Esophagus muscularis mucosa (tissue), 4 donors: ENCODE results near the gene RTP5. TPM values are rescaled to one million over a fixed set of nuclear protein-coding genes. Genes with fewer than 3 reads are reported as not detected.

Experiments used
- DNase-seq: peaks from one replicate; pipeline ENCODE4 v3.0.0-alpha.2; 2017; ENCODE audit errors: extremely low spot score
- H3K27ac ChIP-seq, 4 donors: fragments of 200-600 bp; sonication (generic); replicated peaks in 1 of 4; 1 replicate in 3 of 4; 2 replicates in 1 of 4; pipeline ENCODE4 v1.5.1; 2016 to 2019; ENCODE audit warnings: mild to moderate bottlenecking in 1 of 4
- H3K27me3 ChIP-seq, 4 donors: fragments of 200-600 bp; sonication (generic); one replicate each; pipeline versions ENCODE4 v1.5.1 to v1.6.0; 2016 to 2019
- H3K36me3 ChIP-seq, 4 donors: fragments of 200-600 bp; sonication (generic); one replicate each; pipeline ENCODE4 v1.5.1; 2016 to 2019
- H3K4me1 ChIP-seq, 4 donors: fragments of 200-600 bp; sonication (generic); one replicate each; pipeline ENCODE4 v1.5.1; 2016 to 2019
- H3K4me3 ChIP-seq, 4 donors: fragments of 200-600 bp; sonication (generic); 1 replicate in 2 of 4; 2 replicates in 2 of 4; pipeline ENCODE4 v1.5.1; 2016 to 2019; ENCODE audit warnings: mild to moderate bottlenecking in 4 of 4, moderate library complexity in 1 of 4
- H3K9me3 ChIP-seq, 4 donors: fragments of 200-600 bp; sonication (generic); 1 replicate in 3 of 4; 2 replicates in 1 of 4; pipeline ENCODE4 v1.5.1; 2016 to 2019
- EP300 ChIP-seq: sonication (generic); formaldehyde crosslinking; IDR thresholded peaks from one replicate; pipeline ENCODE4 v1.6.1; 2017; ENCODE audit warnings: antibody characterized with exemption
- POLR2A ChIP-seq: fragments of 450-650 bp; IDR thresholded peaks from one replicate; pipeline ENCODE4 v1.6.1; 2017; ENCODE audit warnings: antibody characterized with exemption, moderate library complexity, mild to moderate bottlenecking, low read depth
- POLR2AphosphoS5 ChIP-seq, 2 donors: sonication (generic); formaldehyde crosslinking; IDR thresholded peaks; one replicate each; pipeline ENCODE4 v1.6.1; 2017; ENCODE audit warnings: antibody characterized with exemption in 2 of 2
- WGBS: methylation state at CpG from one replicate; pipeline ENCODE4 v1.1.5; 2018; 5-methylcytosine and 5-hydroxymethylcytosine counted together
- intact Hi-C: fragments of 100-400 bp; cut with DNase I; formaldehyde crosslinking; loops from one replicate; pipeline ENCODE4 v1.15.1; 2023
- total RNA-seq, 4 donors: library from RNA; depleted of rRNA; stranded (reverse); fragments of >200 nt; gene quantifications; one replicate each; pipeline versions ENCODE4 v1.1.0 to v1.2.1, GENCODE V29; 2016
- TF ChIP-seq, protein P1 (sequence below), 3 experiments: fragments of 200-600 bp in 2 of 3; fragments of 450-650 bp in 1 of 3; sonication (generic) in 2 of 3; IDR thresholded peaks; one replicate each; pipeline ENCODE4 v1.5.1; 2017 to 2019; ENCODE audit warnings: antibody characterized with exemption in 3 of 3, mild to moderate bottlenecking in 2 of 3, moderate library complexity in 1 of 3

RTP5 gene
- total RNA-seq, 4 donors from 2014 or later: 0.17 TPM; not detected in 3

DNA sequence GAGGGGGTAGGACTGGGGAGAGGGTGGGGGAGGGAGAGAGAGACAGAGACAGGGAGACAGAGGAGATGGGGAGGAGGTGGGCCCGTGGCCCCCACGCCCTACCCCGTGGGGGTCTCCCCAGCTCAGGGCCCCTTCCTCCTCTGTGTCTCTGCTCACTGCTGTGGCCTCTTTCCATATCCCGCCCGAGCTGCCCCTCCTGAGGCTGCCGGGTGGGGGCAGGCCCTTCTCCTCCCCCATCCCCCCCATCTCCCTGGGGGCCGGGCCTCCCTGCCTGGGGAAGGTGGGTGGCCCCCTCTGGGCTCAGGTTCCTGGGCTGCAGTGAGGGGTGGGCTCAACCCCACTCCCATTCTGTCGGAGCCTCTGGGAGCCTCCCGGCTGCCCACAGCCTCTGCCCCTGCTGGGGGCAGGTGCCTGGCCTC, 10.5 kb upstream of the RTP5 start:
- peaks cover 29 to 42% (median 38%) of the 10 kb centered on the region in 4 donors for H3K4me1 ChIP-seq
- peaks cover 0 to 30% (median 8%) of the 10 kb centered on the region in 4 donors for H3K27me3 ChIP-seq
- no peak for DNase-seq
- TF ChIP-seq POLR2A: no peak
- TF ChIP-seq EP300: no peak
- TF ChIP-seq POLR2AphosphoS5 (IDR thresholded peaks at IDR 0.05): no peak
- TF ChIP-seq, protein P1, sequence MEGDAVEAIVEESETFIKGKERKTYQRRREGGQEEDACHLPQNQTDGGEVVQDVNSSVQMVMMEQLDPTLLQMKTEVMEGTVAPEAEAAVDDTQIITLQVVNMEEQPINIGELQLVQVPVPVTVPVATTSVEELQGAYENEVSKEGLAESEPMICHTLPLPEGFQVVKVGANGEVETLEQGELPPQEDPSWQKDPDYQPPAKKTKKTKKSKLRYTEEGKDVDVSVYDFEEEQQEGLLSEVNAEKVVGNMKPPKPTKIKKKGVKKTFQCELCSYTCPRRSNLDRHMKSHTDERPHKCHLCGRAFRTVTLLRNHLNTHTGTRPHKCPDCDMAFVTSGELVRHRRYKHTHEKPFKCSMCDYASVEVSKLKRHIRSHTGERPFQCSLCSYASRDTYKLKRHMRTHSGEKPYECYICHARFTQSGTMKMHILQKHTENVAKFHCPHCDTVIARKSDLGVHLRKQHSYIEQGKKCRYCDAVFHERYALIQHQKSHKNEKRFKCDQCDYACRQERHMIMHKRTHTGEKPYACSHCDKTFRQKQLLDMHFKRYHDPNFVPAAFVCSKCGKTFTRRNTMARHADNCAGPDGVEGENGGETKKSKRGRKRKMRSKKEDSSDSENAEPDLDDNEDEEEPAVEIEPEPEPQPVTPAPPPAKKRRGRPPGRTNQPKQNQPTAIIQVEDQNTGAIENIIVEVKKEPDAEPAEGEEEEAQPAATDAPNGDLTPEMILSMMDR (IDR thresholded peaks at IDR 0.05): no peak
- H3K36me3 ChIP-seq: no peaks in the 10 kb centered on the region
- intact Hi-C loops: no loop called here
- H3K4me3 ChIP-seq: peak overlapping the region in 3 of 4 donors; percentile 34 to 42 (median 36)
- H3K27ac ChIP-seq: peak overlapping the region; percentile 76 to 86 (median 80)
- 28% methylated on average over 8 of the region's 9 CpGs for WGBS
- no peaks in the 10 kb centered on the region for H3K9me3 ChIP-seq

DNA sequence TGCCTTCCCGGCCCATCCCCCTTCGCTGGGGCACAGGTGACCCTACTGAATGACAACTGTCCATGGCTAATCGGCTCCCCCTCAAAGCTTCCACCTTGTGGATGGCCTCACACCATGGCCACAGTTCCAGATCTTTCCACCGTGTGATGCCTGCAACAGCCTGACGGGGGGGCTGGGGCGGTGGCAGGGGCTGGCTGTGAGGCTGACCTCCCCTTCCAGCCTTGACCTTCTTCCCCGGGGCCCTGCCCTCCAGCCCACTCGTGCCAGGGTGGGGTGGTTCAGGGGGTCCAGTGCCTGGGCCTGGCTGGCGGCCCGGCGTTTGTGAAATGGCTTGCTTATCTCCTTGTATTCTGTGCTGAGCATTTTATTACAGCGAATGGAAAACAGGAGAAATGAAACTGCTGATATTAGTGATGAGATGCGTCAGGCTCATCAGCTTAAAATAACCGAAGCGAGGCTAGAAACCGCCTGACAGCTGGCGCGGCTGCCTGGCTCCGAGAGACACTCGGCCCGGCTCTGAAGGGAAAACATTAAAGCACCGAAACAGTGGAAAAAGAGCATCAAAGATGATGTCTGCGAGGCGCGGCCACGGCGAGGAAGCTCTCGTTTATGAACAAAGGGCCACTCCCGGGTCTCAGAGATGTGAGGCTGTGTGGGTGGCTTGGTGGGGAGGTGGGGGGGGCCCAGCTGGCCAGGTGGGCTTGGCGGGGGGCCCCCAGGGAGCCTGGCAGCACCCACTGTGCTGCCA, 9.9 kb upstream of the RTP5 start:
- H3K4me1 ChIP-seq: peaks cover 29 to 36% (median 35%) of the 10 kb centered on the region in 4 donors
- no peaks in the 10 kb centered on the region for H3K36me3 ChIP-seq
- no peak for DNase-seq
- no peak for TF ChIP-seq EP300
- TF ChIP-seq, protein P1 (IDR thresholded peaks at IDR 0.05): peak in 1 of 3 experiments; percentile 21
- peak; percentile 35 to 57 for TF ChIP-seq POLR2AphosphoS5 (IDR thresholded peaks at IDR 0.05)
- 33% methylated on average over 26 of the region's 30 CpGs for WGBS
- intact Hi-C loops: no loop called here
- peaks cover 0 to 36% (median 11%) of the 10 kb centered on the region in 4 donors for H3K27me3 ChIP-seq
- peak overlapping the region; percentile 34 to 51 (median 39) for H3K4me3 ChIP-seq
- peak overlapping the region; percentile 76 to 86 (median 80) for H3K27ac ChIP-seq
- H3K9me3 ChIP-seq: no peaks in the 10 kb centered on the region

DNA sequence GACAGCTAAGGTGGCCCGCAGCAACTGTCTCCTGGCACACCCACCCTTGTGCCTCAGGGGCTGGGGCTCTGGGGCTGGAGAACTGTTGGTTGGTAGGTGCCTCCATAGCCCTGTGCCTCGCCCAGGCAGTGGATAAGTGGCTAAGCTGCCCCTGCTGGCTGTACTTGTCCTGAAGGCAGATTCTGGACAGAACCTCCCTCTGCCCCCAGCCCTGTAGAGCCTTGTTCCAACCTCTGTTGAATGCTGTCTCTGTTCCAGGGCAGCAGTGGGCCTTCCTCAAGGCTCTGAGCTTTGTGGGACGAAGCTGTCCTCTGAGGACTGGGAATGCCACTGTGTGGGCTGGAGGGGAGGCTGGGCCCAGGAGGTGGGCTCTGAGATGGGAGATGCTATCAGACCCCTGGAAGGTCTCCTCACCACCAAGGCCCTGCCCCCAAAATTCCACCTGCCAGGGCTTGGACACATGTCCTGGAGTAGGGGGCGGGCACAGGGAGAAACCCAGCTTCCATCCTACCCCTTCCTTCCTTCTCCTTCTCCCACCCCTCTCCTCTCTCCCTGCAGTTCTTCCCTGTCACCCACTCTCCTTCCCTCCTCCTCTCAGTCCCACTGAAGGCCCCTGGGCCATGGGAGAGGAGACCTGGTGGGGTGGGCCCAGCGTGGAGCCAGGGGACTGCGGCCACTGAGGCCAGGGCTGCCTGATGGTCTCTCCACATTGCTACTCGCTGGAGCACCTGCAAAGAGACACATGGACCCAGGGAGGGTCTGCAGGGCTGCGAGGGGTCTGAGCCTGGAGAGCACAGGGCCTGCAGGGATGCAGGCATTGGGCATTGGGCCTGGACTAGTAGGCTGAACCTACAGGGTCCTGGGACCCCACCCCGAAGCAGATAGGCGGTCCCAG, 9.1 kb upstream of the RTP5 start:
- H3K27ac ChIP-seq: peak overlapping the region; percentile 76 to 86 (median 80)
- no peak for DNase-seq
- no peaks in the 10 kb centered on the region for H3K9me3 ChIP-seq
- peak overlapping the region; percentile 34 to 51 (median 39) for H3K4me3 ChIP-seq
- TF ChIP-seq POLR2AphosphoS5 (IDR thresholded peaks at IDR 0.05) (no peak), EP300 (no peak), POLR2A (no peak)
- TF ChIP-seq, protein P1 (IDR thresholded peaks at IDR 0.05): no peak
- WGBS: 80% methylated on average over 8 of the region's 10 CpGs
- intact Hi-C loops: no loop called here
- peaks cover 0 to 44% (median 15%) of the 10 kb centered on the region in 4 donors for H3K27me3 ChIP-seq
- H3K36me3 ChIP-seq: no peaks in the 10 kb centered on the region
- H3K4me1 ChIP-seq: peaks cover 29 to 35% (median 30%) of the 10 kb centered on the region in 4 donors

DNA sequence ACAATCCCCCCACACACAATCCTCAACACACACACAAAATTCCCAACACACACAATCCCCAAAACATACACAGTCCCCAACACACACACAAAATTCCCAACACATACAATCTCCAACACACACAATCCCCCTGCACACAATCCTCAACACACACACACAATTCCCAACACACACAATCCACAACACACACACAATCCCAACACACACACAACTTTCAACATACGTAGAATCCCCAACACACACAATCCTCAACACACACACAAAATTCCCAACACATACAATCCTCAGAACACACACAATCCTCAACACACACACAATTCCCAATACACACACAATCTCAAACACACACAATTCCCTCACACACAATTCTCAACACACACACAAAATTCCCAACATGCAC, 8.3 kb upstream of the RTP5 start:
- H3K9me3 ChIP-seq: no peaks in the 10 kb centered on the region
- peaks cover 0 to 52% (median 16%) of the 10 kb centered on the region in 4 donors for H3K27me3 ChIP-seq
- WGBS: 95% methylated on average over 1 of the region's 1 CpG
- H3K36me3 ChIP-seq: no peaks in the 10 kb centered on the region
- H3K4me1 ChIP-seq: peaks cover 29 to 36% (median 30%) of the 10 kb centered on the region in 4 donors
- H3K27ac ChIP-seq: no peak overlapping the region
- TF ChIP-seq POLR2A (no peak), POLR2AphosphoS5 (IDR thresholded peaks at IDR 0.05) (no peak), EP300 (no peak)
- TF ChIP-seq, protein P1 (IDR thresholded peaks at IDR 0.05): no peak
- DNase-seq: no peak
- intact Hi-C loops: no loop called here
- no peak overlapping the region for H3K4me3 ChIP-seq
